ENCODE data around the gene ATRN.

Gene ATRN

GRCh38 chr20:3613821-3614440 is 143.1 kb downstream of the ATRN start (continued):
- TF ChIP-seq ZNF830 (tag by site-specific recombination; IDR thresholded peaks at IDR 0.05; ENCODE audit: low read depth): no peak
- TF ChIP-seq ZNF600 (tag by site-specific recombination; IDR thresholded peaks at IDR 0.05): no peak
- TF ChIP-seq, protein P1, sequence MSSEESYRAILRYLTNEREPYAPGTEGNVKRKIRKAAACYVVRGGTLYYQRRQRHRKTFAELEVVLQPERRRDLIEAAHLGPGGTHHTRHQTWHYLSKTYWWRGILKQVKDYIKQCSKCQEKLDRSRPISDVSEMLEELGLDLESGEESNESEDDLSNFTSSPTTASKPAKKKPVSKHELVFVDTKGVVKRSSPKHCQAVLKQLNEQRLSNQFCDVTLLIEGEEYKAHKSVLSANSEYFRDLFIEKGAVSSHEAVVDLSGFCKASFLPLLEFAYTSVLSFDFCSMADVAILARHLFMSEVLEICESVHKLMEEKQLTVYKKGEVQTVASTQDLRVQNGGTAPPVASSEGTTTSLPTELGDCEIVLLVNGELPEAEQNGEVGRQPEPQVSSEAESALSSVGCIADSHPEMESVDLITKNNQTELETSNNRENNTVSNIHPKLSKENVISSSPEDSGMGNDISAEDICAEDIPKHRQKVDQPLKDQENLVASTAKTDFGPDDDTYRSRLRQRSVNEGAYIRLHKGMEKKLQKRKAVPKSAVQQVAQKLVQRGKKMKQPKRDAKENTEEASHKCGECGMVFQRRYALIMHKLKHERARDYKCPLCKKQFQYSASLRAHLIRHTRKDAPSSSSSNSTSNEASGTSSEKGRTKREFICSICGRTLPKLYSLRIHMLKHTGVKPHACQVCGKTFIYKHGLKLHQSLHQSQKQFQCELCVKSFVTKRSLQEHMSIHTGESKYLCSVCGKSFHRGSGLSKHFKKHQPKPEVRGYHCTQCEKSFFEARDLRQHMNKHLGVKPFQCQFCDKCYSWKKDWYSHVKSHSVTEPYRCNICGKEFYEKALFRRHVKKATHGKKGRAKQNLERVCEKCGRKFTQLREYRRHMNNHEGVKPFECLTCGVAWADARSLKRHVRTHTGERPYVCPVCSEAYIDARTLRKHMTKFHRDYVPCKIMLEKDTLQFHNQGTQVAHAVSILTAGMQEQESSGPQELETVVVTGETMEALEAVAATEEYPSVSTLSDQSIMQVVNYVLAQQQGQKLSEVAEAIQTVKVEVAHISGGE (tag by site-specific recombination; conservative IDR thresholded peaks at IDR 0.05; ENCODE audit: low read depth): no peak
- TF ChIP-seq ZNF221 (tag by site-specific recombination; IDR thresholded peaks at IDR 0.05; ENCODE audit: borderline replicate concordance): no peak
- no peak for TF ChIP-seq ZNF16 (tag by site-specific recombination; IDR thresholded peaks at IDR 0.05; ENCODE audit: low read depth)

DNA sequence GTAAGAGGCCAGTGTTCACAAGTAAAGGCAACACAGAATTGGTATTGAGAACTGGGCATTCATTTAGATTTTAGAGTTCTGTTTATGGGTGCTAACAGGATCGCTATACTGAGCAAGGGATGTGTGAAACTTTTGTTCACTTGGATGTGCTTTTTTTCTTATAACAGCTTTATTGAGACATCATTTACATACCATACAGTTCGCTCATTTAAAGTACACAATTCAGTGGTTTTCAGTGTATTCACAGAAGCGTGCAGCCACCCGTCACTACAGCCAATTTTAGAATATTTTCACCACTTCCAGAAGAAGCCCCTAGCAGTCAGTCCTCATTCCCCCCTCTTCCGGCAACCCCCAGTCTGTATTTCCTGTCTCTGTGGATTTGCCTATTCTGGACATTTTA is 143.6 kb downstream of the ATRN start:
- Histone ChIP-seq H3K27ac (ENCODE audit: extremely low read depth, low read depth, low read length) (no peak overlapping the region), H3K4me3 (ENCODE audit: low read depth, low read length) (no peak overlapping the region), H3K9me3 (ENCODE audit: control insufficient read depth, insufficient read depth, low read depth, low read length) (no peaks in the 10 kb centered on the region), H3K4me1 (ENCODE audit: control insufficient read depth, insufficient read depth, low read length) (peaks cover 13% of the 10 kb centered on the region), H3K36me3 (ENCODE audit: control insufficient read depth in 2 of 2, insufficient read depth in 1 of 2, low read length in 2 of 2) (no peaks in the 10 kb centered on the region)
- ChIA-PET CTCF (interaction anchor here (0.7 kb wide), 1 partner anchor 1562 kb away, joined by 3 read pairs; no protein-coding TSS in a partner anchor), POLR2A (interaction anchor here (0.6 kb wide), 1 partner anchor 207 kb away, joined by 5 read pairs; no protein-coding TSS in a partner anchor)
- no peak for TF ChIP-seq ZNF623 (tag by site-specific recombination; IDR thresholded peaks at IDR 0.05)
- TF ChIP-seq SP2 (tag by site-specific recombination; IDR thresholded peaks at IDR 0.05): no peak
- TF ChIP-seq ZNF280D (tag by site-specific recombination; IDR thresholded peaks at IDR 0.05): no peak
- TF ChIP-seq ZNF513 (tag by site-specific recombination; IDR thresholded peaks at IDR 0.05): no peak
- TF ChIP-seq ZNF248 (tag by site-specific recombination; IDR thresholded peaks at IDR 0.05): no peak
- TF ChIP-seq ZBTB49 (tag by site-specific recombination; IDR thresholded peaks at IDR 0.05; ENCODE audit: low read depth): no peak
- TF ChIP-seq ZNF776 (tag by site-specific recombination; IDR thresholded peaks at IDR 0.05; ENCODE audit: borderline replicate concordance): no peak
- TF ChIP-seq OSR2 (tag by site-specific recombination; IDR thresholded peaks at IDR 0.05): no peak
- TF ChIP-seq ZNF792 (tag by site-specific recombination; IDR thresholded peaks at IDR 0.05): no peak
- no peak for TF ChIP-seq PATZ1 (tag by site-specific recombination; IDR thresholded peaks at IDR 0.05)
- TF ChIP-seq KLF1 (tag by site-specific recombination; IDR thresholded peaks at IDR 0.05): no peak
- TF ChIP-seq ZNF311 (tag by site-specific recombination; IDR thresholded peaks at IDR 0.05; ENCODE audit: borderline replicate concordance): no peak
- no peak for TF ChIP-seq ZNF366 (tag by site-specific recombination; conservative IDR thresholded peaks at IDR 0.05)
- TF ChIP-seq ZNF449 (tag by site-specific recombination; IDR thresholded peaks at IDR 0.05): no peak
- TF ChIP-seq ZNF214 (tag by site-specific recombination; IDR thresholded peaks at IDR 0.05; ENCODE audit: borderline replicate concordance): no peak
- TF ChIP-seq ZNF560 (tag by site-specific recombination; IDR thresholded peaks at IDR 0.05; ENCODE audit: borderline replicate concordance): no peak
- TF ChIP-seq ZNF391 (tag by site-specific recombination; IDR thresholded peaks at IDR 0.05; ENCODE audit: borderline replicate concordance, low read depth): no peak
